ENCODE results near the gene TRPT1.

Gene TRPT1

DNA sequence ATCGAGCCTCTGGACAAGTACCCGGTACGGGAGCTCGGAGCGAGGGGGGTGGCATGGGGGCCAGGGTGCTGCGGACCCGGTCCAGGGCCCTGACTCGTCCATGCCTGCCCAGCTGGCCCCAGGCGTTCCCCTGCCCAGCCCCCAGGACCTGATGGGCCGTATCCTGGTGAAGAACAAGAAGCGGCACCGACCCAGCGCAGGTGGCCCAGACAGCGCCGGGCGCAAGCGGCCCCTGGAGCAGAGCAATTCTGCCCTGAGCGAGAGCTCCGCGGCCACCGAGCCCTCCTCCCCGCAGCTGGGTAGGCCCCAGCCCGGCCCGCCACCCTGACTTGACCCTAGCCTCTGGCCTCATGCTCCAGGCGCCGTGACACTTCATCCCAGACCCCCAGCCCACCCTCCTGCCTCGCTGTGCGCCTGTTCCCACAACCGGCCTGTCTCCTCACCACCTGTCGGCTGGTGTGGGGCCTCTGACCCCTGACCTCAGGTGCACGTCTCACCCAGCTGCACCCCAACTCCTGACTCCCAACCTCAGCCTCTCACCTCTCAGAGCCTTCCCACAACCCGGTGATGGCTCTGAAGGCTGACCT lies 33.1 kb upstream of the TRPT1 start:
- peaks cover 0 to 2% (median 0%) of the 10 kb centered on the region in 5 donors for H3K4me1 ChIP-seq (ENCODE audit: control insufficient read depth in 5 of 5, insufficient read depth in 5 of 5, low read length in 5 of 5)
- H3K9ac ChIP-seq (ENCODE audit: low read length in 5 of 5), result no peak overlapping the region
- H3K9me3 ChIP-seq (ENCODE audit: control insufficient read depth in 5 of 5, low read length in 5 of 5), result no peaks in the 10 kb centered on the region
- H3K36me3 ChIP-seq (ENCODE audit: control insufficient read depth in 5 of 5, insufficient read depth in 5 of 5, low read length in 5 of 5), result peaks cover 0 to 92% (median 80%) of the 10 kb centered on the region in 5 donors
- H3K27ac ChIP-seq (ENCODE audit: low read depth, low read length), result no peak overlapping the region
- no peak overlapping the region for H3K4me3 ChIP-seq (ENCODE audit: low read depth in 1 of 5, low read length in 5 of 5)
- no peaks in the 10 kb centered on the region for H3K27me3 ChIP-seq (ENCODE audit: control insufficient read depth in 5 of 5, insufficient read depth in 4 of 5, low read length in 5 of 5)

DNA sequence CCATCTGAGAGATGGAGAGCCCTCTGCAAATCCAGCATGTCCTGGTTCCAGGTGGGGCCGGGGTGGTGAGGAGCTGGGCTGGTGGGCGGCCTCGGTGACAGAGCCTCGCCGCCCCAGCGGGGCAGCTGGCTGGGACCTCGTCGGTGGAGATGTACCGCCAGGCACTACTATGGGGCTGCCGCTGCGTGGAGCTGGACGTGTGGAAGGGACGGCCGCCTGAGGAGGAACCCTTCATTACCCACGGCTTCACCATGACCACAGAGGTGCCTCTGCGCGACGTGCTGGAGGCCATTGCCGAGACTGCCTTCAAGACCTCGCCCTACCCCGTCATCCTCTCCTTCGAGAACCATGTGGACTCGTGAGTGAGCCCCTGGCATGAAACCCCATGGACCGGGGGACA lies 32.4 kb upstream of the TRPT1 start:
- peaks cover 0 to 85% (median 73%) of the 10 kb centered on the region in 5 donors for H3K36me3 ChIP-seq (ENCODE audit: control insufficient read depth in 5 of 5, insufficient read depth in 5 of 5, low read length in 5 of 5)
- no peak overlapping the region for H3K27ac ChIP-seq (ENCODE audit: low read depth, low read length)
- no peak overlapping the region for H3K4me3 ChIP-seq (ENCODE audit: low read depth in 1 of 5, low read length in 5 of 5)
- H3K27me3 ChIP-seq (ENCODE audit: control insufficient read depth in 5 of 5, insufficient read depth in 4 of 5, low read length in 5 of 5), result no peaks in the 10 kb centered on the region
- H3K9me3 ChIP-seq (ENCODE audit: control insufficient read depth in 5 of 5, low read length in 5 of 5), result no peaks in the 10 kb centered on the region
- peaks cover 0 to 9% (median 5%) of the 10 kb centered on the region in 5 donors for H3K4me1 ChIP-seq (ENCODE audit: control insufficient read depth in 5 of 5, insufficient read depth in 5 of 5, low read length in 5 of 5)
- no peak overlapping the region for H3K9ac ChIP-seq (ENCODE audit: low read length in 5 of 5)

DNA sequence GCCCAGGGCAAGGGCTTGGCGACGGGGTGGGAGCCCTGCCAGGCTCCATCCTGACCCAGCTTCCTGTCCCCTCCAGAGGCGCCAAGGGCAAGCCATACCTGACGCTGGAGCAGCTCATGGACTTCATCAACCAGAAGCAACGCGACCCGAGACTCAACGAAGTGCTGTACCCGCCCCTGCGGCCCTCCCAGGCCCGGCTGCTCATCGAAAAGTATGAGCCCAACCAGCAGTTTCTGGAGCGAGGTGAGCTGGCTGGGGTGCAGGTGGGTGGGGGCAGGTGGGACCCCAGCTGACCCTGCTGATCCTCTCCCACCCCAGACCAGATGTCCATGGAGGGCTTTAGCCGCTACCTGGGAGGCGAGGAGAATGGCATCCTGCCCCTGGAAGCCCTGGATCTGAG lies 30.3 kb upstream of the TRPT1 start:
- peaks cover 0 to 65% (median 55%) of the 10 kb centered on the region in 5 donors for H3K36me3 ChIP-seq (ENCODE audit: control insufficient read depth in 5 of 5, insufficient read depth in 5 of 5, low read length in 5 of 5)
- H3K9me3 ChIP-seq (ENCODE audit: control insufficient read depth in 5 of 5, low read length in 5 of 5), result no peaks in the 10 kb centered on the region
- no peak overlapping the region for H3K4me3 ChIP-seq (ENCODE audit: low read depth in 1 of 5, low read length in 5 of 5)
- H3K27me3 ChIP-seq (ENCODE audit: control insufficient read depth in 5 of 5, insufficient read depth in 4 of 5, low read length in 5 of 5), result no peaks in the 10 kb centered on the region
- H3K4me1 ChIP-seq (ENCODE audit: control insufficient read depth in 5 of 5, insufficient read depth in 5 of 5, low read length in 5 of 5), result peaks cover 0 to 26% (median 23%) of the 10 kb centered on the region in 5 donors
- no peak overlapping the region for H3K27ac ChIP-seq (ENCODE audit: low read depth, low read length)
- H3K9ac ChIP-seq (ENCODE audit: low read length in 5 of 5), result no peak overlapping the region

DNA sequence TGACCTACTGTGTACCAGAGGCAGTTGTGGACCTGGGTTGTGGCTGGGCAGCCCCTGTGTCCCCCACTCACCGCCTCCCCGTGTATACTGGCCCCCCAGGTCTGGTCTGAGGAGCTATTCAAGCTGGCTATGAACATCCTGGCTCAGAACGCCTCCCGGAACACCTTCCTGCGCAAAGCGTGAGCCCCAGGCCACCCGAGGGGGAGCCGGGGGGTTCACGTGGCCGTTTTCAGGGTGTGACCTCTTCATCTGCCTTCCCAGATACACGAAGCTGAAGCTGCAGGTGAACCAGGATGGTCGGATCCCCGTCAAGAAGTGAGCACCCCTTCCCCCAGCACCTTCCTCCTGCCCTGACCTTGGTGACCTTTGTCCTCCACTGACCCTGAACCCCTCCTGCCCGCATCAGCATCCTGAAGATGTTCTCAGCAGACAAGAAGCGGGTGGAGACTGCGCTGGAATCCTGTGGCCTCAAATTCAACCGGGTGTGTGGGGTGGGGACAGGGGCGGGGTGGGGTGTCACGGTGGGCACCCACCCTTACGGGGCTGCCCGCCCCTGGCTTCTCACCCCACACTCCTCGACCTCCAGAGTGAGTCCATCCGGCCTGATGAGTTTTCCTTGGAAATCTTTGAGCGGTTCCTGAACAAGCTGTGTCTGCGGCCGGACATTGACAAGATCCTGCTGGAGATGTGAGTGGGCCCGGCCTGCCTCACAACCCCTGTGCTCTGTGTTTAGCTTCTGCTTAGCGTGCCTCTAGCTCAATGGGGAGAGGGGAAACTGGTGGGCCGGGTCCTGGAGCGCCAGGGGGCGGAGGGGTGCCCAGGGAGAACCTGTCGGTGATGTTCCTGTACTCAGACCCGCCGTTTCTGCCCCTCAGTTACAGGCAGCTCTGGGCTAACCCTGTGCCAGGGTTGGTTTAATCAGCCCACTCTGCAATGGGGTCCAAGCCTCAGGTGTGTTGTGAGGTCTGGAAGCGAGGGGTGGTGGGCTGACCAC lies 29.4 kb upstream of the TRPT1 start:
- H3K27me3 ChIP-seq (ENCODE audit: control insufficient read depth in 5 of 5, insufficient read depth in 4 of 5, low read length in 5 of 5), result no peaks in the 10 kb centered on the region
- H3K4me1 ChIP-seq (ENCODE audit: control insufficient read depth in 5 of 5, insufficient read depth in 5 of 5, low read length in 5 of 5), result peaks cover 0 to 33% (median 31%) of the 10 kb centered on the region in 5 donors
- no peak overlapping the region for H3K27ac ChIP-seq (ENCODE audit: low read depth, low read length)
- no peak overlapping the region for H3K9ac ChIP-seq (ENCODE audit: low read length in 5 of 5)
- H3K36me3 ChIP-seq (ENCODE audit: control insufficient read depth in 5 of 5, insufficient read depth in 5 of 5, low read length in 5 of 5), result peaks cover 0 to 60% (median 52%) of the 10 kb centered on the region in 5 donors
- H3K9me3 ChIP-seq (ENCODE audit: control insufficient read depth in 5 of 5, low read length in 5 of 5), result no peaks in the 10 kb centered on the region
- no peak overlapping the region for H3K4me3 ChIP-seq (ENCODE audit: low read depth in 1 of 5, low read length in 5 of 5)

DNA sequence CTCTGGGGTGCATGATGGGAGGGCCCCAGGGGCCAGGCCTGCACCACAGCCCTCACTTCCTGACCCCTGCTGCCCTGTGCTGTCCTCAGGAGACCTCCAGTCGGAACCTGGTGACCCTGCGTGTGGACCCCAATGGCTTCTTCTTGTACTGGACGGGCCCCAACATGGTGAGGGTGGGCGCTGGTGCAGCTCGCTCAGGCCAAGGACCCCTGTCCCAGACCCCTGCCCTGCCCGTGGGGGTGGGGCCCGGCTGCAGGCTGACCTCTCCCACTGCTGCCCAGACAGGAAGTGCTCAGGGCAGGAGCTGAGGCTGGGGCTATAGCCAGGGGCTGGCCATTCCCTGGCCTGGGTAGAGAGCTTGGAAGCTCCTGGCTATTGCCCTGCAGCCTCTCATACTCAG lies 28.3 kb upstream of the TRPT1 start:
- peaks cover 0 to 49% (median 41%) of the 10 kb centered on the region in 5 donors for H3K36me3 ChIP-seq (ENCODE audit: control insufficient read depth in 5 of 5, insufficient read depth in 5 of 5, low read length in 5 of 5)
- no peak overlapping the region for H3K4me3 ChIP-seq (ENCODE audit: low read depth in 1 of 5, low read length in 5 of 5)
- H3K9ac ChIP-seq (ENCODE audit: low read length in 5 of 5), result no peak overlapping the region
- H3K27me3 ChIP-seq (ENCODE audit: control insufficient read depth in 5 of 5, insufficient read depth in 4 of 5, low read length in 5 of 5), result no peaks in the 10 kb centered on the region
- H3K9me3 ChIP-seq (ENCODE audit: control insufficient read depth in 5 of 5, low read length in 5 of 5), result no peaks in the 10 kb centered on the region
- no peak overlapping the region for H3K27ac ChIP-seq (ENCODE audit: low read depth, low read length)
- H3K4me1 ChIP-seq (ENCODE audit: control insufficient read depth in 5 of 5, insufficient read depth in 5 of 5, low read length in 5 of 5), result peaks cover 0 to 33% (median 31%) of the 10 kb centered on the region in 5 donors

DNA sequence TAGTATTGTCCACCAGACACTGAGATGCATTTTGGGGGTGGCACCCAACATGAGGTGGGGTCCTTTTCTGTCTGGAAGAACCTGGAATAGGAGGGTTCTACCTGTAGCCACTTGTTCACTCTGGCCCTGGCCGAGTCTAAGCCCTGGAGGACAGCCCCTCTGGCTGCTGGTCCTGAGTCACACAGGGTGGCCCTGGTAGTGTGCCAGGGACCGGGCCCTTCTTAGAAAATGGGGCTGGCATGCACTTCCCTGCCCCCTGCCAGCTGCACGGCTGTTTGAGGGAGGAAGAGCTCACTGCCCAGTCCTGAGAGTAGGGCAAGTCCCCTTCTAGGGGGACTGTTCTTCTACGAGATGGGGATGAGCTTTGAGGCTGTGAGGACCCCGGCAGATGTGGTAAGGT lies 27.5 kb upstream of the TRPT1 start:
- Histone ChIP-seq H3K9me3 (ENCODE audit: control insufficient read depth in 5 of 5, low read length in 5 of 5) (no peaks in the 10 kb centered on the region), H3K9ac (ENCODE audit: low read length in 5 of 5) (peak overlapping the region in 2 of 5 donors; percentile 19 to 30), H3K4me1 (ENCODE audit: control insufficient read depth in 5 of 5, insufficient read depth in 5 of 5, low read length in 5 of 5) (peaks cover 0 to 33% (median 31%) of the 10 kb centered on the region in 5 donors), H3K4me3 (ENCODE audit: low read depth in 1 of 5, low read length in 5 of 5) (no peak overlapping the region), H3K36me3 (ENCODE audit: control insufficient read depth in 5 of 5, insufficient read depth in 5 of 5, low read length in 5 of 5) (peaks cover 0 to 41% (median 33%) of the 10 kb centered on the region in 5 donors), H3K27me3 (ENCODE audit: control insufficient read depth in 5 of 5, insufficient read depth in 4 of 5, low read length in 5 of 5) (no peaks in the 10 kb centered on the region), H3K27ac (ENCODE audit: low read depth, low read length) (no peak overlapping the region)

DNA sequence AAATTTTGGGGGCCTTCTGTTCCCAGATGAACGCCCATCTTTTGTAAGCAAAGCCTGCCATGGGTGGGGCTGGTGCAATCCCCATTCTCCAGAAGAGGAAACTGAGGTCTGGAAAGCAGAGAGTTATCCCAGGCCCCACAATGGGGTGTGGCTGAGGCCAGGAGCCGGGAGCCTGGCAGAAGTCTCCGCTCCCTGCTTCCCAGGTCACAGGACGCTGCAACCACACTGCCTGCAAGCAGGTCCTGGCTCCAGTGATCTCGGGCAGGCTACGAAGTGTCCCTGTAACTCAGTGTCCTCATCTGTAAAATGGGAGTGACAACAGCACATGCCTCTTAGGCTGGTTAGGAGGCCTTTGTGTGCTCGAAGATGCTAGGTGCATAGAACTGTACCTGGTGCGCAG lies 27.1 kb upstream of the TRPT1 start:
- Histone ChIP-seq H3K27ac (ENCODE audit: low read depth, low read length) (peak overlapping the region; percentile 50), H3K27me3 (ENCODE audit: control insufficient read depth in 5 of 5, insufficient read depth in 4 of 5, low read length in 5 of 5) (no peaks in the 10 kb centered on the region), H3K9ac (ENCODE audit: low read length in 5 of 5) (peak overlapping the region in 1 of 5 donors; percentile 25), H3K36me3 (ENCODE audit: control insufficient read depth in 5 of 5, insufficient read depth in 5 of 5, low read length in 5 of 5) (peaks cover 0 to 36% (median 28%) of the 10 kb centered on the region in 5 donors), H3K4me1 (ENCODE audit: control insufficient read depth in 5 of 5, insufficient read depth in 5 of 5, low read length in 5 of 5) (peaks cover 0 to 34% (median 32%) of the 10 kb centered on the region in 5 donors), H3K9me3 (ENCODE audit: control insufficient read depth in 5 of 5, low read length in 5 of 5) (no peaks in the 10 kb centered on the region), H3K4me3 (ENCODE audit: low read depth in 1 of 5, low read length in 5 of 5) (peak overlapping the region in 2 of 5 donors; percentile 78 to 80)

DNA sequence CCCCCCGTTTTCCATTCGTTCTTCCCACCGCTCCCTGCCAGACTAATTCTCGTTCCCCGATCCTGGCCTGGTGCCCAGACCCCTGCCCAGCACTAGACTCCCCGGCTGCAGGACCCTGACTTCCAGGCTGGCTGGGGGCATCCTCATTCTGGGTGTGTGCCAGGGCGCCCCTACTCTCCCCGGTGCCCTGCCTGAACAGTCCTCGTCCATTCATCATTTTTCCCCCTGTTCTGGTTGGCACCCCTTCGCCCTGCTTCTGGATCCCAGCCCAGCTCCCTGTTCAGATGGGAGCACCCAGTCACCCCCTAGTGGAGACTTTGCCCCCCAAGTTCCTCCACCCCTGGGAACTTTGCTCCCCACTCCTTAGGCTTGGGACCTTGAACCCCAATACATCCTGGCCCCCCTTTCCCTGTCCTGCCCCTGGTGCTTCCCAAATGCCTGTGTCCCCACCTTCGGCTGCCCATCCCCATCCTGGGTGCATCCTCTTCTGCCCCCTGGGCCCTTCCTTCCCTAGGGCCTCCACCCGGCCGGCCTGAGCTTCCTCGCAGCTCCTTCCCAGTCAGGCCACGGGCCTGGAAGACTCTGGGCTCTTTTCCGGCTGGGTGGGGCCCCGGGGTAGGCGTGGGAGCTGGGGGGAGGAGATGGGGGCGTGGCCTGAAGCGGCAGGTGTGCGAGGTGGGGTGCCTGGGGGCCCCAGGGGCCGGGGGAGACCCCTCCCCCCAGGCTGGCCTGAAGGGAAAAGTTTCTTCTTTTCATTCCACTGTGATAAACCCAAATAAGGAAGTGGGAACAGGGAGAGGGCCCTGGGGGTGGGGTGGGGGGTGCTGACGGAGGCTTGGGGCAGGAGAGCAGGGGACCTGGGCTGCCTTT lies 26.3 kb upstream of the TRPT1 start:
- H3K9ac ChIP-seq (ENCODE audit: low read length in 5 of 5), result peak overlapping the region in 4 of 5 donors; percentile 82 to 89 (median 84)
- no peaks in the 10 kb centered on the region for H3K27me3 ChIP-seq (ENCODE audit: control insufficient read depth in 5 of 5, insufficient read depth in 4 of 5, low read length in 5 of 5)
- peak overlapping the region; percentile 73 to 80 (median 78) for H3K4me3 ChIP-seq (ENCODE audit: low read depth in 1 of 5, low read length in 5 of 5)
- H3K36me3 ChIP-seq (ENCODE audit: control insufficient read depth in 5 of 5, insufficient read depth in 5 of 5, low read length in 5 of 5), result peaks cover 0 to 30% (median 26%) of the 10 kb centered on the region in 5 donors
- H3K27ac ChIP-seq (ENCODE audit: low read depth, low read length), result peak overlapping the region; percentile 50
- H3K9me3 ChIP-seq (ENCODE audit: control insufficient read depth in 5 of 5, low read length in 5 of 5), result no peaks in the 10 kb centered on the region
- H3K4me1 ChIP-seq (ENCODE audit: control insufficient read depth in 5 of 5, insufficient read depth in 5 of 5, low read length in 5 of 5), result peaks cover 0 to 41% (median 39%) of the 10 kb centered on the region in 5 donors

DNA sequence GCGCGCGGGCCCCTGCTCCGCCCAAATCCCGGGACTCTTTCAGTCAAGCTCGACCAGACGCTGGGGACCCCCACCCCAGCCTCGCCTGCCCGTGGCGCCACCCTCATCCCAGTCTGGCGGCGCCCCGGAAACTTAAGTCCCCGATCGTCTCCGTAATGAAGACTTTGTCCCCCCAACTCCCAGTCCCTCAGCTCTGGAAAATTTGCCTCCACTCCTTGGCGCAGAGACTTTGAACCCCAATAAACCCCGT lies 25.7 kb upstream of the TRPT1 start:
- H3K4me3 ChIP-seq (ENCODE audit: low read depth in 1 of 5, low read length in 5 of 5), result peak overlapping the region; percentile 73 to 80 (median 78)
- peak overlapping the region in 4 of 5 donors; percentile 82 to 89 (median 84) for H3K9ac ChIP-seq (ENCODE audit: low read length in 5 of 5)
- H3K36me3 ChIP-seq (ENCODE audit: control insufficient read depth in 5 of 5, insufficient read depth in 5 of 5, low read length in 5 of 5), result peaks cover 0 to 26% (median 25%) of the 10 kb centered on the region in 5 donors
- H3K27me3 ChIP-seq (ENCODE audit: control insufficient read depth in 5 of 5, insufficient read depth in 4 of 5, low read length in 5 of 5), result no peaks in the 10 kb centered on the region
- H3K9me3 ChIP-seq (ENCODE audit: control insufficient read depth in 5 of 5, low read length in 5 of 5), result no peaks in the 10 kb centered on the region
- peak overlapping the region; percentile 50 for H3K27ac ChIP-seq (ENCODE audit: low read depth, low read length)
- peaks cover 2 to 46% (median 43%) of the 10 kb centered on the region in 5 donors for H3K4me1 ChIP-seq (ENCODE audit: control insufficient read depth in 5 of 5, insufficient read depth in 5 of 5, low read length in 5 of 5)
